Fibroblast of the aortic adventitia (primary cell): ENCODE results near the gene PACS2. TPM values are rescaled to one million over a fixed set of nuclear protein-coding genes. Genes with fewer than 3 reads are reported as not detected.
"Not testable (repeated sequence)": the region's sequence is repeated elsewhere in the genome, so short reads cannot be mapped to it uniquely, and the experiment has no call there.

ENCODE experiments used
- DNase-seq: peaks from one replicate; pipeline ENCODE4 v3.0.0-alpha.2; 2010; ENCODE audit warnings: low read depth
- H3K4me3 ChIP-seq: 2 replicates; pipeline ENCODE4 v1.5.1; 2011; ENCODE audit warnings: low read depth, mild to moderate bottlenecking, control low read depth, low read length, moderate library complexity
- total RNA-seq: library from RNA; depleted of rRNA; stranded (reverse); fragments of >200 nt; gene quantifications from 2 replicates; pipeline ENCODE4 v1.2.3, GENCODE V29; 2012; ENCODE audit warnings: low replicate concordance
- TF ChIP-seq, protein P1 (sequence below): IDR thresholded peaks from 2 replicates; pipeline ENCODE4 v1.5.1; 2011; ENCODE audit warnings: mild to moderate bottlenecking, low read length, control low read depth, inconsistent platforms; ENCODE audit not compliant: insufficient read depth

PACS2 gene
- total RNA-seq, 1 donor = 48.6 TPM

DNA sequence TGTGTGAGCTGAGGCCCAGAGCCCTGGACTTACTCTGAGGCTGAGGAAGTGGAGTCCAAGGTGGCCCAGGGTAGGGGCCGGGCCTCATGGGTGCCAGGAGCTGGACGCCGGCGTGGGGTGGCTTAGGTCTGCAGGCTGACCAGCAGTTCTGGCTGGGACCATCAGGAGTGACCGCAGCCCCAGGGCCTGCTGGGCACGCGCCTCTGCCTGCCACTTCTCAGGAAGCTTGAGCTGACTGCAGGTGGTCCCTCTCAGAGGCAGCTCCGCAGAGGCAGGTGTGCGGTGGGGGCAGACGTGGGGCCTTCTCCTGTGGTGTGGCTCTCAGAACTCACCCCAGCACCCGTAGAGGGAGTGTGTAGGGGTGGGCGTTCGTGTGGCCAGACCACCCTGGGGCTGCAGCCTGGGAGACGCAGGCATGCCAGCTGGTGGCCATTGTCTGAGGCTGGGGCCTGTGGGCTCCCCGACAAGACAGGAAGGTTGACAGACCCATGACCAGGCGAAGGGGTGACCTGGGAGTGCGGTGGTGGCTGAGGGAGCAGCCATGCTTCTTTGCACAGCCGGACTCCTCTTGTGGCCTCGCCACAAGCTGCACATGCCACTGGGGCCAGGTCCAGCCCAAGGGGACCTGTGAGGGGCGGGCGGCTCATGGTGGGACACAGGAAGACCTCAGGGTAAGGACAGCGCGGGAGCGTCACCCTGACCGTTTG lies 43.7 kb downstream of the PACS2 start:
- no peak for DNase-seq
- H3K4me3 ChIP-seq = no peak overlapping the region
- TF ChIP-seq, protein P1, sequence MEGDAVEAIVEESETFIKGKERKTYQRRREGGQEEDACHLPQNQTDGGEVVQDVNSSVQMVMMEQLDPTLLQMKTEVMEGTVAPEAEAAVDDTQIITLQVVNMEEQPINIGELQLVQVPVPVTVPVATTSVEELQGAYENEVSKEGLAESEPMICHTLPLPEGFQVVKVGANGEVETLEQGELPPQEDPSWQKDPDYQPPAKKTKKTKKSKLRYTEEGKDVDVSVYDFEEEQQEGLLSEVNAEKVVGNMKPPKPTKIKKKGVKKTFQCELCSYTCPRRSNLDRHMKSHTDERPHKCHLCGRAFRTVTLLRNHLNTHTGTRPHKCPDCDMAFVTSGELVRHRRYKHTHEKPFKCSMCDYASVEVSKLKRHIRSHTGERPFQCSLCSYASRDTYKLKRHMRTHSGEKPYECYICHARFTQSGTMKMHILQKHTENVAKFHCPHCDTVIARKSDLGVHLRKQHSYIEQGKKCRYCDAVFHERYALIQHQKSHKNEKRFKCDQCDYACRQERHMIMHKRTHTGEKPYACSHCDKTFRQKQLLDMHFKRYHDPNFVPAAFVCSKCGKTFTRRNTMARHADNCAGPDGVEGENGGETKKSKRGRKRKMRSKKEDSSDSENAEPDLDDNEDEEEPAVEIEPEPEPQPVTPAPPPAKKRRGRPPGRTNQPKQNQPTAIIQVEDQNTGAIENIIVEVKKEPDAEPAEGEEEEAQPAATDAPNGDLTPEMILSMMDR = no peak

DNA sequence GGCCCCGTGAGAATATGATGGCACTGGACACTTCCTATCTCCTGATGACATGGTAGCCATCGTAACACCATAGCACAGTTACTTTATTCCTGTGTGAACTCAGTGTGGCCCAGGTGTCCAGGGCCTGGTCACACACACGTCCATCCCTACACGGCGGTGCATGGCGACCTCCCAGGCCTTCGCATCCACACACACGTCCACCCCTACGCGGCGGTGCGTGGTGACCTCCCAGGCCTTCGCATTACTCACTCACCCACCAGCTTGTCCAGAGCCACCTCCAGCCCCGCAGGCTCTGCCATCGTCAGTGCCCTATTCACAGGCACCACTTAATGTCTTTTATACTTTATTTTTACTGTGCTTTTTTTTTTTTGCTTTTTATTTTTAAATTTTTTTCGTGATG lies 44.4 kb downstream of the PACS2 start:
- no peak for DNase-seq

DNA sequence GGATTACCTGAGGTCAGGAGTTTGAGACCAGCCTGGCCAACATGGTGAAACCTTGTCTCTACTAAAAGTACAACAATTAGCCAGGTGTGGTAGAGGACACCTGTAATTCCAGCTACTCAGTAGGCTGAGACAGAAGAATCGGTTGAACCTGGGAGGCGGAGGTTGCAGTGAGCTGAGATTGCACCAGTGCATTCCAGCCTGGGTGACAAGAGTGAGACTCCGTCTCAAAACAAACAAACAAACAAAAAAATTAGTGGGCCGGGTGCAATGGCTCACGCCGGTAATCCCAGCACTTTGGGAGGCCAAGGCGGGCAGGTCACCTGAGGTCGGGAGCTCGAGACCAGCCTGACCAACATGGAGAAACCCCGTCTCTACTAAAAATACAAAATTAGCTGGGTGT lies 46.9 kb downstream of the PACS2 start:
- DNase-seq, H3K4me3 ChIP-seq: not testable (repeated sequence)

More for the DNA sequence above, 44.4 kb downstream of the PACS2 start:
- no peak overlapping the region for H3K4me3 ChIP-seq
- TF ChIP-seq, protein P1 = no peak

DNA sequence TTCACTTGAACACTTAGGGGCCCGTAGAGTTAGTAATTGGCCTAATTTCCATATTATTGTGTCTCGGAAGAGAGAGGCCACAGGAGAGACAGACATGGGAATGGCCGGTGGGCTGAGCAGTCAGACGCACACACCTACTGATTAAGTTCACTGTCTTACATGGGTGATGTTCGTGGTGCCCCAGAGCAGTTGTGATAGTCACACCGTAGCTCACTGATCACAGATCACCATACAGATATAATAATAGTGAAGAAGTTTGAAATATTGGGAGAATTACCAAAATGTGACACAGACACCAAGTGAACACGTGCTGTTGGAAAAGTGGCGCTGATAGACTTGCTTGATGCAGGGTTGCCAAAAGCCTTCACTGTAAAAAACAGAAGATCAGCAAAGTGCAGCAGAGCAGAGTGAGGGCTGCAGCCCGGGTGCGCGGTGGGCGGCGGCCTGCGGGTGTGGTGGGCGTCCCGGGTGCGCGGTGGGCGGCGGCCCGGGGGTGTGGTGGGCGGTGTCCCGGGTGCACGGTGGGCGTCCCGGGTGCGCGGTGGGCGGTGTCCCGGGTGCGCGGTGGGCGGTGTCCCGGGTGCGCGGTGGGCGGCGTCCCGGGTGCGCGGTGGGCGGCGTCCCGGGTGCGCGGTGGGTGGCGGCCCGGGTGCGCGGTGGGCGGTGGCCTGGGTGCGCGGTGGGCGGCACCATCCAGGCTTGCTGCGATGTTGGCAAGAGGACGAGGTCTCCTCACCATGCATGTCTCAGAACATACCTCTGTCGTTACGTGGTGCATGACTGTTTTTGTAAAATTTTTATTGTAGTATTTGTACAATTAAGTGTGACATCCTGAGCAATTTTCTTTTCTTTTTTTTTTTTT lies 49.5 kb downstream of the PACS2 start:
- H3K4me3 ChIP-seq = peak overlapping the region; percentile 22
- TF ChIP-seq, protein P1 = no peak
- peak; percentile 65 for DNase-seq

DNA sequence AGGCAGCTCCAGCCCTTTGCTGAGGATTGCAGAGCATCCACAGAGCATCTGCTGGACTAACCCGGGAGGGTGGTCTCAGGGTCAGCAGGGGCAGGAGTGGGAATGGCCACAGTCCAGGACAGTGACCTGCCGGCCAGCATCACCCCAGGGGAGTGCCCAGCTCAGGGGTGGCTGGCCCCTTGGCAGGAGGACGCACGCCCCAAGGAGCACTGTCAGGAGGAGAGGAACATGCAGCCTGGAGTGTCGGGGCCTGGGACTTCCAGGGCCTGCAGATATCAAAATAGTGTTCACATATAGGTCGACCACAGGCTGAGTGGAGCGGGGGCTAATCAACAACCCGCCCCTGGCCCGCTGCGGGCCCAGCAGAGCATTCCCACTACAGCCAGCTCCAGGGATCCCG lies 50.6 kb downstream of the PACS2 start:
- H3K4me3 ChIP-seq = no peak overlapping the region
- TF ChIP-seq, protein P1 = no peak
- DNase-seq = no peak

DNA sequence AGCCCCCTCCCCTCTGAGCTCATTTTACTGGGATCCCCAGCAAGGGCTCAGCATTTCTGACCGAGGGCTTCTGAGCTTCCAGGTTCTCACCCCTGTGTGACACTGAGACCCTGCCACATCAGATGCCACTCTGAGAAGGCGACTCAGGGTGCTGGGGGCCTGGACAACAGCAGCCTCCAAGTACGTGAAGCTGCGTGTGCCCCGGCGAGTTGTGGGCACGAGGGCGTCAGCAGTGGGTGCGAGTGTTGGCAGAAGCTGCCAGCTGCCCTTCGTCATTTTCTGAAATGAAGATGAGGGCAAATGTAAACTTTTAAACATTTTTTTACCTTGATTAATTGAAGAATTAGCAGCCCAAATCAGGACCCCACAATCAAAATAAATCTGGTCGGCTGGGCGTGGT lies 51.1 kb downstream of the PACS2 start:
- TF ChIP-seq, protein P1 = no peak
- no peak for DNase-seq
- no peak overlapping the region for H3K4me3 ChIP-seq

DNA sequence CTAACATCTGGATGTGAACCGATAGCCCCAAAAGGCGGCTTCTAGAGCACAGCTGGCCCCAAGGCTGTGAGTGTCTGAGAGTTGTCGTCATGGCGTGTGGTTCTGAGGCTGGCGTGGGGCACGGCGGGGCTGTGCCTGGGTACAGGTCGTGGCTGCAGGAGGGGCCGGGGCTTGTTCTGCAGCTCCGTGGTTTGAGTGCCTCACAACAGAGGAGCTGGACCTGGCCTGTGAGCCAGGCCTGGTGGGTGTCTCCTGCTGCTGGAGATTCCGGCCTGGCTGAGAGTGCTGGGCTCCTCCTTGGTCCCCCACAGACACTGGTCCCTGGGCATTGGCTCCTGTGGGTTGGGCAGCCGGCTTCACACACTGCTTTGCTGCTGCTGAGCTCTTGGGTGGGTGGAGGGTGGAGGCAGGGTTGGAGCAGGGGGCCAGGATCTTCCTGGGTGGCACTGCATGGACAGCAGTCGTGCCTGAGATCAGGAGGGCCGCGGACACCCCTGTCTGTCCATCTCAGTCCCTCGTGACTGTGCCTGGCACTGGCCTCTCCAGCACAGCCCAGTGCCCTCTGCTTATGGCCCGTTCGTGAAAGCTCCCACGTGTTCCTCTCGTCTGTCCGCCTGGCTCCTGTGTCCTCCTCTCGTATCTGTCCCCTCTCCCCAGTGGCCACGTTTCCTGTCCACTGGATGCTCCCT lies 52.0 kb downstream of the PACS2 start:
- H3K4me3 ChIP-seq = no peak overlapping the region
- TF ChIP-seq, protein P1 = no peak
- no peak for DNase-seq
